GM23338 (cell line): ENCODE measurements around the gene LMO1. TPM values are rescaled to one million over a fixed set of nuclear protein-coding genes. Genes with fewer than 3 reads are reported as not detected.

Source experiments
- ATAC-seq: fragments of 200-7000 bp; cut with Tn5 transposase; 3 replicates; pipeline ENCODE4 v1.9.1; 2020
- DNase-seq: peaks from one replicate; pipeline ENCODE4 v3.0.0-alpha.2; 2015; ENCODE audit warnings: low spot score
- H2AFZ ChIP-seq: fragments of 200-600 bp; sonication (generic); 2 replicates; pipeline ENCODE4 v1.8.0; 2016; ENCODE audit warnings: antibody characterized with exemption, mild to moderate bottlenecking, moderate library complexity
- H3F3A ChIP-seq: fragments of 200-600 bp; sonication (generic); replicated peaks from 2 replicates; pipeline ENCODE4 v1.8.0; 2017; ENCODE audit warnings: antibody characterized with exemption, mixed run types, low read depth
- H3K27ac ChIP-seq: fragments of 200-600 bp; sonication (generic); 2 replicates; pipeline ENCODE4 v1.6.1; 2016; ENCODE audit warnings: low read depth
- H3K27me3 ChIP-seq: fragments of 200-600 bp; sonication (generic); 2 replicates; pipeline ENCODE4 v1.8.0; 2016; ENCODE audit warnings: mild to moderate bottlenecking, mixed run types, moderate library complexity; ENCODE audit not compliant: insufficient read depth
- H3K36me3 ChIP-seq: fragments of 200-600 bp; sonication (generic); 2 replicates; pipeline ENCODE4 v1.8.0; 2016; ENCODE audit warnings: mild to moderate bottlenecking; ENCODE audit not compliant: insufficient read depth
- H3K4me1 ChIP-seq: fragments of 200-600 bp; sonication (generic); 2 replicates; pipeline ENCODE4 v1.8.0; 2016; ENCODE audit warnings: mild to moderate bottlenecking, moderate library complexity; ENCODE audit not compliant: insufficient read depth
- H3K4me2 ChIP-seq: fragments of 200-600 bp; sonication (generic); 2 replicates; pipeline ENCODE4 v1.7.1; 2017; ENCODE audit warnings: mixed run types
- H3K4me3 ChIP-seq: fragments of 200-600 bp; sonication (generic); 2 replicates; pipeline ENCODE4 v1.6.1; 2016; ENCODE audit warnings: mixed run types
- H3K79me2 ChIP-seq: fragments of 200-600 bp; sonication (generic); replicated peaks from 2 replicates; pipeline ENCODE4 v1.8.0; 2017; ENCODE audit warnings: mild to moderate bottlenecking; ENCODE audit not compliant: insufficient read depth
- H3K9me2 ChIP-seq: fragments of 200-600 bp; sonication (generic); 2 replicates; pipeline ENCODE4 v1.8.0; 2017; ENCODE audit not compliant: insufficient read depth
- H4K20me1 ChIP-seq: fragments of 200-600 bp; sonication (generic); replicated peaks from 2 replicates; pipeline ENCODE4 v1.8.0; 2017; ENCODE audit warnings: mild to moderate bottlenecking; ENCODE audit not compliant: insufficient read depth
- H3K27ac Mint-ChIP-seq: 2 replicates; pipeline ENCODE4 v1.8.0; 2020; ENCODE audit warnings: inconsistent platforms, mild to moderate bottlenecking, moderate library complexity, mixed read lengths
- H3K27me3 Mint-ChIP-seq: 3 replicates; pipeline ENCODE4 v1.8.0; 2022; ENCODE audit warnings: low read depth, mild to moderate bottlenecking, moderate library complexity, mixed read lengths, inconsistent platforms; ENCODE audit not compliant: insufficient read depth, poor library complexity
- H3K36me3 Mint-ChIP-seq: 3 replicates; pipeline ENCODE4 v1.8.0; 2021; ENCODE audit warnings: low read depth, mild to moderate bottlenecking, inconsistent platforms, moderate library complexity, mixed read lengths
- H3K4me1 Mint-ChIP-seq: 3 replicates; pipeline ENCODE4 v1.8.0; 2020; ENCODE audit warnings: mild to moderate bottlenecking, inconsistent platforms, mixed read lengths
- H3K4me3 Mint-ChIP-seq: 3 replicates; pipeline ENCODE4 v1.8.0; 2021; ENCODE audit warnings: moderate library complexity, mild to moderate bottlenecking, inconsistent platforms, mixed read lengths
- H3K9me3 Mint-ChIP-seq: 3 replicates; pipeline ENCODE4 v1.8.0; 2020; ENCODE audit warnings: moderate library complexity, mild to moderate bottlenecking, inconsistent platforms, mixed read lengths
- CREB1 ChIP-seq: fragments of 250-450 bp; sonication (Bioruptor Pico); IDR thresholded peaks from 2 replicates; pipeline ENCODE4 v1.5.0; 2020; ENCODE audit warnings: low read depth, mild to moderate bottlenecking, moderate library complexity
- CTCF ChIP-seq, 2 experiments: fragments of 200-600 bp in 1 of 2; sonication (generic) in 1 of 2; conservative IDR thresholded peaks; 2 replicates each; pipeline versions ENCODE4 v1.5.1 to v1.6.1; 2016 to 2017; ENCODE audit warnings: antibody characterized with exemption in 2 of 2, low read depth in 2 of 2, mild to moderate bottlenecking in 2 of 2, moderate library complexity in 1 of 2
- EZH2 ChIP-seq: fragments of 200-600 bp; sonication (generic); IDR thresholded peaks from one replicate; pipeline ENCODE4 v1.8.0; 2017; ENCODE audit warnings: antibody characterized with exemption, mild to moderate bottlenecking, low read depth; ENCODE audit not compliant: unreplicated experiment
- EZH2phosphoT487 ChIP-seq: fragments of 200-600 bp; sonication (generic); IDR thresholded peaks from one replicate; pipeline ENCODE4 v1.8.1; 2018; ENCODE audit warnings: antibody characterized with exemption; ENCODE audit not compliant: unreplicated experiment
- JUNB ChIP-seq: IDR thresholded peaks from one replicate; pipeline ENCODE4 v1.6.1; 2016; ENCODE audit warnings: antibody characterized with exemption; ENCODE audit not compliant: unreplicated experiment
- NANOG ChIP-seq: IDR thresholded peaks from 2 replicates; pipeline ENCODE4 v1.6.1; 2016; ENCODE audit warnings: antibody characterized with exemption, borderline replicate concordance
- POLR2AphosphoS5 ChIP-seq: IDR thresholded peaks from 2 replicates; pipeline ENCODE4 v1.6.1; 2016; ENCODE audit warnings: antibody characterized with exemption, low read depth
- REST ChIP-seq: IDR thresholded peaks from one replicate; pipeline ENCODE4 v1.6.1; 2018; ENCODE audit warnings: antibody characterized with exemption; ENCODE audit not compliant: unreplicated experiment
- STAT1 ChIP-seq: IDR thresholded peaks from one replicate; pipeline ENCODE4 v1.6.1; 2016; ENCODE audit warnings: antibody characterized with exemption; ENCODE audit not compliant: unreplicated experiment
- ZNF114 ChIP-seq: fragments of 250-450 bp; sonication (Bioruptor Pico); IDR thresholded peaks from 2 replicates; pipeline ENCODE4 v1.5.0; 2020; ENCODE audit warnings: mild to moderate bottlenecking, moderate library complexity
- ZNF331 ChIP-seq: fragments of 250-450 bp; sonication (Bioruptor Pico); IDR thresholded peaks from 2 replicates; pipeline ENCODE4 v1.5.0; 2020; ENCODE audit warnings: low read depth, mild to moderate bottlenecking, moderate library complexity
- ZNF462 ChIP-seq: fragments of 250-450 bp; sonication (Bioruptor Pico); IDR thresholded peaks from 2 replicates; pipeline ENCODE4 v1.5.0; 2020; ENCODE audit warnings: mild to moderate bottlenecking, moderate library complexity
- polyA plus RNA-seq: library from polyadenylated mRNA; unstranded; fragments of >200 nt; fragmentation: Nextera tagmentation; extraction: Ambion mirVana; gene quantifications from 2 replicates; pipeline ENCODE4 v1.2.1, GENCODE V29; 2016
- total RNA-seq: library from RNA; depleted of rRNA; stranded (reverse); fragments of >200 nt; shearing (Covaris generic); gene quantifications from 2 replicates; pipeline ENCODE4 v1.2.3, GENCODE V29; 2014

LMO1 gene
- total and polyA plus RNA-seq, 2 experiments from 2014 or later, result 0.40 TPM; not detected in 1

GRCh38 chr11:8217136-8217535 is 46.5 kb downstream of the LMO1 start:
- H3K27ac ChIP-seq, result no peak overlapping the region
- no peaks in the 10 kb centered on the region for H3K4me1 ChIP-seq
- no peak for DNase-seq
- H3K4me1 Mint-ChIP-seq, result peaks cover 10% of the 10 kb centered on the region
- H3K27me3 Mint-ChIP-seq, result peaks cover 4% of the 10 kb centered on the region
- no peaks in the 10 kb centered on the region for H3F3A ChIP-seq
- no peaks in the 10 kb centered on the region for H3K36me3 ChIP-seq
- H4K20me1 ChIP-seq, result no peaks in the 10 kb centered on the region
- H3K9me3 Mint-ChIP-seq, result no peaks in the 10 kb centered on the region; the same call in 2 of the 3 replicates
- no peak overlapping the region for H3K4me2 ChIP-seq
- H2AFZ ChIP-seq, result no peak overlapping the region; the same call in 1 of the 2 replicates
- no peak for ATAC-seq
- no peak overlapping the region for H3K4me3 ChIP-seq
- H3K79me2 ChIP-seq, result no peaks in the 10 kb centered on the region
- TF ChIP-seq ZNF331 (no peak), NANOG (no peak), ZNF462 (CRISPR knock-in tag) (no peak), STAT1 (no peak), ZNF114 (CRISPR knock-in tag) (no peak), CTCF (conservative IDR thresholded peaks at IDR 0.05; ENCODE audit: low read depth in 2 of 2) (no peak), REST (no peak), EZH2phosphoT487 (no peak), JUNB (no peak), EZH2 (no peak), CREB1 (CRISPR knock-in tag) (no peak), POLR2AphosphoS5 (no peak)
- no peak overlapping the region for H3K4me3 Mint-ChIP-seq
- no peaks in the 10 kb centered on the region for H3K9me2 ChIP-seq
- H3K36me3 Mint-ChIP-seq, result no peaks in the 10 kb centered on the region
- H3K27me3 ChIP-seq, result no peaks in the 10 kb centered on the region
- H3K27ac Mint-ChIP-seq, result no peak overlapping the region
